Cardiac septum (tissue), 1 donor: ENCODE measurements around the gene TIPIN. TPM values are rescaled to one million over a fixed set of nuclear protein-coding genes. Genes with fewer than 3 reads are reported as not detected.
"Not testable (repeated sequence)": the region's sequence is repeated elsewhere in the genome, so short reads cannot be mapped to it uniquely, and the experiment has no call there.

Experiments
- DNase-seq: peaks from one replicate; pipeline ENCODE4 v3.0.0-alpha.2; 2020; ENCODE audit warnings: low spot score
- intact Hi-C: fragments of 100-400 bp; cut with DNase I; formaldehyde crosslinking; loops from one replicate; pipeline ENCODE4 v1.14.0; 2022
- total RNA-seq: library from RNA; stranded (reverse); fragmentation: NEBNext Ultra II Directional; extraction: Animal tissue kit (Norgen Biotek cat#: 25700); gene quantifications from one replicate; pipeline ENCODE4 v1.2.1, GENCODE V29; 2021
- donor health status: DM: no; HTN: no; CAD: no.

The TIPIN gene
- total RNA-seq, 1 donor from 2014 or later, result 4.3 TPM

DNA sequence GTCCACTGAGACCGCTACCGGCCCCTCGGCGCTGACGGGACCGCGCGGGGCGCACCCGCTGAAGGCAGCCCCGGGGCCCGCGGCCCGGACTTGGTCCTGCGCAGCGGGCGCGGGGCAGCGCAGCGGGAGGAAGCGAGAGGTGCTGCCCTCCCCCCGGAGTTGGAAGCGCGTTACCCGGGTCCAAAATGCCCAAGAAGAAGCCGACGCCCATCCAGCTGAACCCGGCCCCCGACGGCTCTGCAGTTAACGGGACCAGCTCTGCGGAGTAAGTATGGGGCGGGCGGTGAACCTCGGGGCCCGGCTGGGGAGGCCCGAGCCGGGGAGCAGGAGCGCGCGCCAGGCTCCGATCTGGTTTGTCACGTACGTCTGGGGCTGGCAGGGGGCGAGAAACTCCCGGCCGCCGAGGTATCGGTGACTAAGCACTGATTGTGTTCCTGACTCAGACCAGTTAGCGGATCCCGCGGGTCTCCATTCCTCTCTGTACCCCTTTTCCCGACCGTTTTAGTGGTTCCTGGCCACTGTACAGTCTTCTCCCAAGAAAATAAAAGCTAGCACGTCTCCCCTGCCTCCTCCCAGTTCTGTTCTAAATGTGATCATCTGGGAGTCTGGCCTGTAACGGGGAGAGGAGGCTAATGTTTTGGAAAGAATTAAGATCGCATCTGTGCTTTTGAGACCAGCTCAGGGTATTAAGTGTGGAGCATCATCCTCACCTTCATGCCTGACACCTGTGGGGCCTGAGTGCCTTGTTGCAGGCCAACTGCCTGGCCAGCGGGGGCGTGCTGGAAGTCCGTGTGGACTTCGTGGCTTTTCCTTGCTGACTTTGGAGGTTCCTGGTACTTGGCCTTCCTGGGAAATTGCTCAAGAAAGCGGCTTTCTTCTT, 30.9 kb upstream of the TIPIN start:
- intact Hi-C loops, result loop anchor here (10.0 kb wide), 1 partner anchor 93 kb away; the partner anchor contains the start of gene DIS3L
- peak; percentile 82 for DNase-seq

GRCh38 chr15:66386204-66387123, 30.0 kb upstream of the TIPIN start, which contains the start of gene MAP2K1:
Gene MAP2K1, plus strand, starts transcription at chr15:66386912. Its CDS starts 436 bp downstream, at chr15:66387348.
- intact Hi-C loops, result loop anchor here (1.0 to 10.0 kb wide), 2 partner anchors 92 to 111 kb away; partner anchors contain the start of genes DIS3L and SNAPC5
- peak; percentile 100 for DNase-seq

DNA sequence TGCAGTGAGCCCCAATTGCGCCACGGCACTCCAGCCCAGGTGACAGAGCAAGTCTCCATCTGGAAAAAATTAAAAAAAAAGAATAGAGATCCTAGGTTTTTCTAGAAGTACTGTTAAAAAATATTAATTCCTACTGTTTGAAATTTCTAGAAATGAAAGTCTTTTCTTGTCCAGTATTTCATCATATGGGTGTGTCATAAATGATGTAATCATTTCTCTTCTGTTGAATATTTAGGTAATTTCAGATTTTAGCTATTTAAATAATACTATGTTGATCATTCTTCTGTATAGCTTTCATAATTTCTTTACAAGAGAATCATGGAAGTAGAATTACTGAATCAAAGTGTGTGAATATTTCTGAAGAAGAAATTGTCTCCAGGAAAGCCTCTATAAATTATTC, 24.9 kb upstream of the TIPIN start:
- not testable (repeated sequence) for DNase-seq
- intact Hi-C loops, result loop anchor here (10.0 kb wide), 1 partner anchor 87 kb away; the partner anchor contains the start of gene DIS3L

GRCh38 chr15:66378814-66379430, 22.4 kb upstream of the TIPIN start:
- no peak for DNase-seq
- intact Hi-C loops, result no loop called here

GRCh38 chr15:66374179-66374578, 17.7 kb upstream of the TIPIN start:
- no peak for DNase-seq
- intact Hi-C loops, result no loop called here

- intact Hi-C loops, result no loop called here
Observed at GRCh38 chr15:66369773-66370651, 13.5 kb upstream of the TIPIN start.

GRCh38 chr15:66364944-66365528, 8.6 kb upstream of the TIPIN start:
- no peak for DNase-seq
- intact Hi-C loops, result no loop called here

More at GRCh38 chr15:66369773-66370651, 13.5 kb upstream of the TIPIN start:
- DNase-seq, result no peak

DNA sequence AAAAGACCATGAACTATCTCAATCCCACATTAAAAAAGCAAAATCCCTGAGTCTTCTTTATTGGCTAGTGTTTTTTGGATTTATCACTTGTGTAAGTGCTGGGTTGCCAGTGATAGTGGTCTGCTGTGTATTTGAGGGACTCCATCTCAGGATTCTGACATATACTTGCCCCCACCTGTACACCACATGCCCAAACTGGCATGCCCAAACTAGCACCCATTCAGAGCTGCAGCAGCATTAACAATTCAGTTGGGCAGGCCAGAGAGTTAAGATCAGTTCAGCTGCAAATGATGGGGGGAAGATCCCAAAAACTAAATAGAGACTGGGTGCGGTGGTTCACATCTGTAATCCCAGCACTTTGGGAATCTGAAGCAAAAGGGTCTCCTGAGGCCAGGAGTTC, 6.3 kb upstream of the TIPIN start:
- intact Hi-C loops, result no loop called here
- DNase-seq, result no peak

DNA sequence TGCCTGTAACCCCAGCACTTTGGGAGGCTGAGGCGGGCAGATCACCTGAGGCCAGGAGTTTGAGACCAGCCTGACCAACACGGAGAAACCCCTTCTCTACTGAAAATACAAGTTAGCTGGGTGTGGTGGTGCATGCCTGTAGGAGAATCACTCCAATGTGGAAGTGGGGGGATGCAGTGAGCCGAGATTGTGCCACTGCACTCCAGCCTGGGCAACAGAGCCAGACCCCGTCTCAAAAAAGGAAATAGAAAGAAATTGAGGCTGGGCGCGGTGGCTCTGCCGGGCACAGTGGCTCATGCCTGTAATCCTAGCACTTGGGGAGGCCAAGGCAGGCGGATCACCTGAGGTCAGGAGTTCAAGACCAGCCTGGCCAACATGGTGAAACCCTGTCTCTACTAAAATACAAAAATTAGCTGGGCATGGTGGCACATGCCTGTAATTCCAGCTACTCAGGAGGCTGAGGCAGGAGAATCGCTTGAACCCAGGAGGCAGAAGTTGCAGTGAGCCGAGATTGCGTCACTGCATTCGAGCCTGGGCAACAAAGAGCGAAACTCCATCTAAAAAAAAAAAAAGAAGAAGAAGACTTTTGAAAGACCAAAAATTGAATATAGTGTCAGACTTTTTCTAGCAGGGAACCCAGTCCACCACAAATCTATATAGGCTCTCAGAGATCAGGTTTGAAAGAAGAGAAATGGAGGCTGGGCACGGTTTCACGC, 5.4 kb upstream of the TIPIN start:
- DNase-seq, intact Hi-C loops: not testable (repeated sequence)

GRCh38 chr15:66359740-66360139, 3.3 kb upstream of the TIPIN start:
- intact Hi-C loops, result no loop called here
- DNase-seq, result no peak

DNA sequence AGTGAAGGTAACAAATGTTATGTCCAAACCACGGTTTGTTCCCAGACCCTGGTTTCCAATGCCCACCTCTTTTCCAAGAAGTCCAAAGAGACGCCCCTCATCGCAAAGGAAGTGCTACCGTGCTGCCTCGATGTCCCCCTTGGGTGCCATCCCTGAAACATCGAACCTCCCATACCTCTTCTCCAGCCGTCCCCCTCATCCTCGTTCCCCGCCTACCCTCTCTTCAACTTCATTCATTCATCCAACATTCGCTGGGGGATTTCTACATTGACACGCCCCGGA, 467 bp downstream of the TIPIN start:
- intact Hi-C loops, result no loop called here
- no peak for DNase-seq

DNA sequence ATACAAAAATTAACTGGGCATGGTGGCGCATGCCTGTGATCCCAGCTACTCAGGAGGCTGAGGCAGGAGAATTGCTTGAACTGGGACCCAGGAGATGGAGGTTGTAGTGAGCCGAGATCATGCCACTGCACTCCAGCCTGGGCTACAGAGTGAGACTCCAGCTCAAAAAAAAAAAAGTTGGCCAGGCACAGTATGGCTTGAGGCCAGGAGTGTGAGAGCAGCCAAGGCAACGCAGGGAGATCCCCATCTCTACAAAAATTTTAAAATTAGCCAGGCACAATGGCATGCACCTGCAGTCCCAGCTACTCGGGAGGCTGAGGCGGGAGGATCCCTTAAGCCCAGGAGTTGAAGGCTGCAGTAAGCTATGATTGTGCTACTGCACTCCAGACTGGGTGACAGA, 8.0 kb downstream of the TIPIN start:
- intact Hi-C loops, DNase-seq: not testable (repeated sequence)

DNA sequence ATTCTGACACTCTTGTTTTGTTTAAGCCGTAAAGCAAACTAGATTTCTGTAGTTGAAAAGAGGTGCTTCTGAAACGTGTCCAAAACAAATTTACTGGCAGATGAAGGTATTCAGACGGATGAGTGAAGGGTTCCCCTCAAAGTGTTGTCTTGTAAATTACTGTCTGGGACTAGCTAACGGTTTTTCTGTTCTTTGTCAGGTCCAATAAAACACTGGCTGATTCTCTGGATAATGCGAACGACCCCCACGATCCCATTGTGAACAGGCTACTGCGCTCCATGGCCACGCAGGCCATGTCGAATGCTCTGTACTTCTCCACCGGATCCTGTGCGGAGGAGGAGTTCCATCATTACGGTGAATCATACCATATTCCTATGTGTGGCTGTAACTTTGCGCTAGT, 27.7 kb downstream of the TIPIN start:
- intact Hi-C loops, result no loop called here
- DNase-seq, result no peak

- DNase-seq, result no peak
- intact Hi-C loops, result no loop called here
Observed at GRCh38 chr15:66327736-66328135, 28.7 kb downstream of the TIPIN start.

GRCh38 chr15:66326051-66326450, 30.4 kb downstream of the TIPIN start:
- no peak for DNase-seq
- intact Hi-C loops, result no loop called here

DNA sequence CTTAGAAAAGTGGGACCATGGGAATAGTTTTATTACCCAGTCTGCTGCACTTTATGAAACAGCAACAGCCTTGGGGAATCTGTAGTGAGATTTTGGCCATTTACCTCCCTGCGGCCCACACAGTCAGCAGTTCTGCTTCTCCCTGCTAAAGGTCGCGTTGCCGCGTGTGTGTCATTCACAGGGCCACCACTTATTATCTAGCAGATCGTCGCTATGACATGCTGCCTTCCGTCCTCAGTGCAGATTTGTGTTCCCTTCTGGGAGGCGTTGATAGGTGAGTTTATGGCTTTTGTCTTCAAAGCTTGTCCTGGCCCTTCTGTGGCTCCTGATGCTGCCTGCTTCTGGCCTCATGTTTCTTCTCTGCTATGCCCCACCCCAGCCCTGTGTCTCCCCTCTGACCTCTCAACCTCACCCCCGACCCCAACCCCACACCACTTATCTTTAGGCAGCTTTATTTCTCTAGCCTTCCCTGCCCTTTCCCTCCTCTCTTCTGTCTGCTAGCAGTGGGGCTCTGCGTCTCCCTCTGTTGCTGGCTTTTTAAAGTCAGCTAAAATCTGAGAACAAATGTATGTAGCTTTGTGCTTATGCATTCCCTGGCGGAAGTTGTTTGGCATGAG, 33.1 kb downstream of the TIPIN start:
- intact Hi-C loops, result no loop called here
- no peak for DNase-seq

DNA sequence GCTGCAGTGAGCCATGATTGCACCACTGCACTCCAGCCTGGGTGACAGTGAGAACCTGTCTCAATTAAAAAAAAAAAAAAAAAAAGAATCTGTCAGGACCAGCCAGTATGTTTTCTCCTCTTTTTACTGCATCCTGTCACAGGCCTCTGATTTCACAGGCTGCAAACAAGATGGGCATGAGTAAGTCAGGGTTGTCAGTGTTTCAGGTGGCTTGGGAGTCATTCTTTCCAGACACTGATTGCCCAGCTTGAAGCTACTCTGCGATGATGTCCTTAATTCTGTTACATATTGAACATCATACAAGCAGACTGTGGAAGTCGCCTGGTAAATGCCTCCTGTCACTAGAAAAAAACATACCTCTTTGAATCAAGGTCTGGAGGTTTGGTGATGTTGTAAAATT, 44.3 kb downstream of the TIPIN start:
- intact Hi-C loops, result no loop called here
- no peak for DNase-seq

DNA sequence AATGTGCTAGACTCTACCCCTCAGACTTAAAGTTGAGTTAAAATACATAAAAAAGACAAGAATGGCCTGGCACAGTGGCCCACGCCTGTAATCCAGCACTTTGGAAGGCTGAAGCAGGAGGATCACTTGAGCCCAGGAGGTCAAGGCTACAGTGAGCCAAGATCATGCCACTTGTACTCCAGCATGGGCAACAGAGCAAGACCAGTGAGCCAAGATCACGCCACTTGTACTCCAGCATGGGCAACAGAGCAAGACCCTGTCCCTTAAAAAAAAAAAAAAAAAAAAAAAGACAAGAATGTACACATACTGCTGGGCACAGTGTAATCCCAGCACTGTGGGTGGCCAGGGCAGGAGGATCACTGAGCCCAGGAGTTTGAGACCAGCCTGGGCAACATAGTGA, 45.7 kb downstream of the TIPIN start:
- intact Hi-C loops, result no loop called here
- DNase-seq, result no peak
